ENCODE measurements around the gene RNF5.
A peak's percentile ranks its signal among the peaks of the same experiment; 100 is the strongest.
"Not testable (repeated sequence)": the region's sequence is repeated elsewhere in the genome, so short reads cannot be mapped to it uniquely, and the experiment has no call there.

Gene RNF5, protein sequence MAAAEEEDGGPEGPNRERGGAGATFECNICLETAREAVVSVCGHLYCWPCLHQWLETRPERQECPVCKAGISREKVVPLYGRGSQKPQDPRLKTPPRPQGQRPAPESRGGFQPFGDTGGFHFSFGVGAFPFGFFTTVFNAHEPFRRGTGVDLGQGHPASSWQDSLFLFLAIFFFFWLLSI

DNA sequence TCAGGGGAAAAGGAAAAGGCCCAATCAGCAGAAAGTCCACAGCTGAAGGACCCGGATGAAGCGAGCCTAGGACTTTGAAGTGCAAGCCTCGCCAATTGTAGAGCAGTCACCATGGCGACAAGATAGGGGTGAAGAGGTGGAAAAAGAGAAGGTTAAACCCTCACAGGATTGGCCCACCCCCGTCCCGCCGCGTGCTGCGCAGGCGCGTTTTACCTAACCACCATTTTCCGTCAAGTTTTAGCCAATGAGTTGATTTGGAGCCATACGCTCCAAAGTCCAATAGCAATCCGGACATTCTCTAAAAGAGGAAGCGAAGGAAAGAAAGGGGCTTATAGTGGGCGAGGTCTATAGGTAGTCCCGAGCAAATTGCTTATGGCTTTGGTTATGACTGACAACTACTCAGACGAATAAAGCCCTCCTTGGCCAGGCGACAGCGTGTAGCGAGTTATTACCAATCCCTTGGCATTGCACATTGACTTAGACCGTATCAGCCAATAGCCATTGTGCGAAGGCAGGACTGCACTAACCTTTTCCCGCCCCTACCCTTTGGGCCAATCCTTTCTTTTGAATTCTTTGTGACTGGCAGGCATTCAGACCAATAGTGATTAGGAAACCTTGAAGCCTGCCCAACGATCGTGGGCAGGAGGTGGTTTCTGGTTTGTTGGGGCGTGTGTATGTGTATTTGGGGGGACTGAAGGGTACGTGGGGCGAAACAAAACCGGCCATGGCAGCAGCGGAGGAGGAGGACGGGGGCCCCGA is at the start of gene RNF5:
Gene RNF5, plus strand, starts transcription at position 618 of the 759 bp plus-strand sequence. Its CDS starts 107 bp downstream, at position 725.
- peak; percentile 87 for DNase-seq (ENCODE audit: low read depth)

DNA sequence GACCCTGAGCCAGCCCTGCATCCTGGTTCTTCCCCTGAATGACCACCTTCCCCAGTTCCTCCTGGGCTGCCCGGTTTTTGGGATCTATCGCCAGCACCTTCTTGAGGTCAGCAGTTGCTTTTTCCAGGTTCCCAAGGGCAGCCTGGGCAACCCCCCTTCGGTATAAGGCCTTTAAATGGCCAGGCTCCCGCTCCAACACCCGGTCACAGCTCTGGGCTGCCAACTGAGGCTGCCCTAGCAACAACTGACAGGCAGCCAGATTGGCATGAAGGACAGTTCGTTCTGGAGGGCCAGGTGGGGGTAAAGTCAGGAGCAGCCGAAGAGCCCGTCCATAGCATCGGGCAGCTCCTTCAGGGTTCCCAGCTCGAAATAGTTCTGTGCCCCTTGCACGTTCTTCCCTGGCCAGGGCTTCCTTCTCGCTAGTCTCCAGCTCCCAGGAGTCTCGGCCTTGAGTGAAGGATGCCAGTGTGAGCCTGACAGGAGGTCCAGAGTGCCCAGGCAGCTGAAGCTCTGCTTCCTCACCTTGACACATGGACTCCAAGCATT is 49.4 kb upstream of the RNF5 start:
- no peak for DNase-seq (ENCODE audit: low read depth)

DNA sequence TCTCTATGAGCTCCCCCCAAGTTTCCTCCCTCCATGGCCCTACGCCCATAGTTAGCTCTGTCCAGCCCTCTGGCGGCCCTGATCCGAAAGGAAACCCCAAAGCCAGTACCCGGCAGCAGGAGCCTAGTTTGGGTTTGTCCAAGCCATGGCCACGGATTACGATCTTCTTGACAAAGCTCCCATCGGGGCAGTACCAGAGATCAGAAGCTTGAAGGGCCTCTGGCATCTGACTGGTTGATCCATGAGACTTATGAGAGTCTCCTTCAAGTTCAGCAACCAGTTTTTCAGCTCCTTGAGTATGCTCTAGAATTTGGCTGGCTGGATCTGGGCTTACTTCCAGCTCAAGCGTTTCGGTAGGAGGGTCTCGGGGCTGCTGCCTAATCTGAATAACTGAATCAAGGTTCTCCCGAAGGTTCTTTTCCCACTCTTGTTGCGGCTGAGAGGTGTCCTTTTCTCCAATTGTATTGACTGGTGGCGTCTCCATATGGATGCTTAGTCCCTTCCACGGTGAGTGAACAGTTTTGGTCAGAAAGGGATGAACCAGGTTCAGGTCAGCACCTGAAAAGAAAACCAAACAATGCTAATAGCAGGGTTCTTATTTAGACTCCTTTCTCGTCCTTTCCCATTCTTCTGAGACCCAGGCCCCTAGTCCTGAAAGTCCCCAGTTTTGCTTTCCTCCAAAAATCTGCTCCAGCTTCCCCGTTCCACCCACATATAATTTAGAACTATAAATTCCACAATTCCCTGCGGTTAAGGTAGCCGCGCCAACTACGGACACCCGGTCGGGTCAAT is 48.7 kb upstream of the RNF5 start:
- DNase-seq (ENCODE audit: low read depth), result no peak

DNA sequence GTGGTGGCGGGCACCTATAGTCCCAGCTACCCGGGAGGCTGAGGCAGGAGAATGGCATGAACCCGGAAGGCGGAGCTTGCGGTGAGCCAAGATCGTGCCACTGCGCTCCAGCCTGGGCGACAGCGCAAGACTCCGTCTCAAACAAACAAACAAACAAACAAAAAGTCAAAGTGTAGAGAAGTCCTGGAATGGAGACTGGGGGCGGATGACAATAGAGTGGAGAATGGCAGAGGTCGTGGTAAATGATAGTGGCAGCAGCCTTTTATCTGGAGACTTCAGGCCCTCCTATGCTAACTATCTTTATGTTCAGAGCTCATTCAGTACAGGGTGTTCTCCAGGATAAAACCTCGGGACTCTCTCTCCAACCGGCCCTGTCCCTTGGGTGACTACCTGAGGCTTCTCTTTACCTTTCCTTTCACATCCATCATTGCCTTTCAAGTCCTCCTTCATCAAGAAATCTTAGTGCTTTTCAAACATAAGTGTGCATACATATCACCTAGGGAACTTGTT is 46.7 kb upstream of the RNF5 start:
- DNase-seq (ENCODE audit: low read depth), result no peak

DNA sequence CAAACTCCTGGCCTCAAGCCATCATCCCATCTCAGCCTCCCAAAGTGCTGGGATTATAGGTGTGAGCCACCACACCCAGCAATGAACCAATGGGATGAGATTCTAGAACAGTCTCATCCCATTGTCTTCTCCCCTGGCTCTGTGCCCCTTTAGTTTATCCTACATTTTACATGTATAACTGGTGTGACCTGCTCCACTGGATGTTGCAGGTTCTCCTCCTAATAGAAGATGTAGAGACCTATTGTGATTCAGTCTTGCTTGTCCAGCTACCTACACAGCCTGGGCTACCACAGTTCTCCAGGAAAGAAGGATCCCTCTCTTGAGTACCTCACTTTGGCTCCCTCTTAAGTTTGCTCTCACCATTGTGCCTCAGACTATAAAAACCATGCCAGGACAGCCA is 46.1 kb upstream of the RNF5 start:
- no peak for DNase-seq (ENCODE audit: low read depth)

DNA sequence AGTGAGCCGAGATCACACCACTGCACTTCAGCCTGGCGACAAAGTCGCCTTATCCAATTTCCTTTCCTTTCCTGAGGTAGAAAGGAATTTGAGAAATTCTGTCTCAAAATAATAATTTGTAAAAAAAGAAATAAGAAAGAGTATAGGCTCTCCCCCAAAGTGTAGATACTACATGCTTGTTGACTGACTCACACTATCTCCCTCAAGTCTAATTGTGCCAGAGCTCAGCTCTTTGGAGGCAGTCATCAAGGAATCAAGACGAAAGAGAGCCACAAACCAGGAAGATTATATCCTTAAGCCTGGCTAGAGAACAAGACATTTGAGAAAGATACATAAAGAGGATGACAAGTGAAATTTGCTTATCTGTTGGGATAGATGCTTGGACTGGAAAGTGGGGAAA is 44.4 kb upstream of the RNF5 start:
- DNase-seq (ENCODE audit: low read depth), result no peak

DNA sequence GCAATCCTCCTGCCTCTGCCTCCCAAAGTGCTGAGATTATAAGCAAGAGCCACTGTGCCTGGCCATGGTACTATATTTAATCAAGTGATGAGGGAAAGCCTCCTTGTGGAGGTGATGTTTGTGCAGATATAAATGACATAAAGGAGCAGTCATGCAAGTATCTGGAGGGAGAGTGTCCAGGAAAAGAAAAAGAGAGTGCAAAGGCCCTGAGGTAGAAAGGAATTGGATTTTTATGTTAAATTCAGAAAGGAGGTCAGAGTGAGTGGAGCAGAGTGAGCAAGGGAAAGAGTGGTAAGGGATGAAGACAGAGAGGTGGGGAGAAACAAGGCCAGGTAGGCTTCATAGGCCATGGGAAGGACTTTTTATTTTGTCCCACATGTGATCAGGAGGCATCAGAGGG is 40.8 kb upstream of the RNF5 start:
- DNase-seq (ENCODE audit: low read depth), result no peak

DNA sequence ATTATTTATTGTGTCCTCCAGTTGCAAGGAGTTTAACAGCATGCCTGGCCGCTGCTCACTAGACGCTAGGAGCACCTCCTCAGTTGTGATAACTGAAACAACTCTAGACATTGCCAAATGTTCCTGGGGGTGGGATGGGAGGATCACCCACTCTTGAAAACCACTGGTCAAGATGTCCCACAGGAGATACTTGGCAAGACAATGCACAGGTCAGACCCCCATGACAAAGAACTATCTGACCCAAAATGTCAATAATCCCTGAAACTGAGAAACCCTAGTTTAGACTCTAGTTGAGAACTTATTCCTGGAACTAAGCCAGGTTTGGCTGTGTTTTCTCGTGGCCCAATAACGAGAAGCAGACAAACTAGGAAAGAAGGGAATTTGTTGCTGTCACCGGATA is 38.6 kb upstream of the RNF5 start:
- DNase-seq (ENCODE audit: low read depth), result no peak

DNA sequence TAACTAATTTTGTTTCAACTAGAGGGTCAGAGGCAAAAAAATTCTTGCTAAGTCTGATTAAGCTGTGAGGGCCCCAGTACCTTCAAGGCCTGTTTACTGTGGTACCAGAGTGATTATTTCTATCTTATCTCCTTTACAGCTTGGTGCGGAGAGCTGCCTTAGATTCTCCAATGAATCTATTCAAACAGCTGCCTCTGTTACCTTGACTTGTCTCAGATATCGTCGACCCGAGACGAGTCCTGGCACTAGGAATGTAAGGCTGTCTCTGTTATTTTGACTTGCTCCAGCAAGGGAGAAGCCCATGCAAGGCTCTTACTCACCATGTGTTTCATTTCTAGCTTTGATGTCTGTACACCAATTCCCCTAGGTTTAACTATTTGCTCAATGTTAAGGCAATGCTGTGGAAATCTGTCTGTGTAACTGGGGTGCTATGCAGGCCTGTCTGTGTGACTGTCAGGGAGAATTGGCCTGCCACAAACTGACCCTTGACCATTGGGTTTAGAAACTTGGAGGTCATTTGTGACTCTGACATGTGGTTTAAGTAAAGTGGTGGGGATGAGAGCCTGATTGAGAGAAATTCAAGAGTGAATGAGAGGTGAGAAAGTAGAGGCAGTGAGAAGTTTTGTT is 37.7 kb upstream of the RNF5 start:
- DNase-seq (ENCODE audit: low read depth), result no peak

DNA sequence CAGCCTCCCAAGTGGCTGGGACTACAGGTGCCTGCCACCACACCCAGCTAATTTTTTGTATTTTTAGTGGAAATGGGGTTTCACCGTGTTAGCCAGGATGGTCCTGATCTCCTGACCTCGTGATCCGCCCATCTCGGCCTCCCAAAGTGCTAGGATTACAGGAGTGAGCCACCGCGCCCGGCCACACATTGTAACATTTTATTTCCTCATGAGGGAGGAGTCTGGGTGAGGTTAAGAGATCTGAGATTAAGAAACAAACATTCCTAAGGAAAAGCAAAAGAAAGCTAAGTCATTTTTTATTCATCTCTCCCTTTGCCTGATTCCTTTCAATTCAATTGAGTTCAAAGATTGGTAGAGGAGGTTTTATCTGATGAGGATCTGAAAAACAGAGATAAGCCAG is 34.0 kb upstream of the RNF5 start:
- DNase-seq (ENCODE audit: low read depth), result not testable (repeated sequence)

DNA sequence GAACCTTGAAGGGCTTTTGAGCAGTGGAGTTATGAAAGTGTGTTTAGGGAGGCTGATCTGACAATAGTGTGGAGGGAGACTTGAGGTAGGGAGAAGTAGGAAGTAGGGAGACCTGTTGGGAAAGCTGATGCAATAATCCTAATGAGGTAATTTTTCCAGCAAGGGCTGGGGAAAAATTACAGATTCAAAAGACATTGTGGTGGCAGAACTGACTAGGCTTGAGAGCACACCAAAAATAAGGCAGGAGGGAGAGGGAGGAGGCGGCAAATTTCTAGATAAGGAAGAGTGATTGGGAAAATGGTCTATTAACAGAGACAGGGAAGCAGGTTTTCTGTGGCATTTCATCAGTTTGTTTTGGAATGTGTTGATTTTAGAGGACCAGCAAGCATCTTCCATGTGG is 31.9 kb upstream of the RNF5 start:
- DNase-seq (ENCODE audit: low read depth), result no peak

DNA sequence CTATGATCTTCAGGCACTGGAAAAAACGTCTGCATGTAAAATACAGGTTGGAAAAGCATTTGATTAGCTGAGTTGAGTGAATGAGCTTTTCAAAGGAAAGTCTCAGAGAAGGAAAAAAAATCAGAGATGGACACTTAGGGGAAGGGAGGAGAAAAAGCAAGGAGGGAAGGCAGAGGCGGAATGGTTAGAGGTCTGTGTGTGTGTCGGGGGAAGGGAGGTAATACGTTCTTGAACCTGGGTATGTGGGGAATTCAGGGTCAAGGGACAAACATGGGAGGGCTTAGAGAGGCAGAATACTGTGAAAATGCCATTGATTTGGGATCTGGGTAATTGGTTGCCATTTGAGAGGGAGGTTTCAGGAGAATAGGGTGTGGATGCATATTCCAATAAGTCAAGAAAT is 31.5 kb upstream of the RNF5 start:
- DNase-seq (ENCODE audit: low read depth), result no peak

DNA sequence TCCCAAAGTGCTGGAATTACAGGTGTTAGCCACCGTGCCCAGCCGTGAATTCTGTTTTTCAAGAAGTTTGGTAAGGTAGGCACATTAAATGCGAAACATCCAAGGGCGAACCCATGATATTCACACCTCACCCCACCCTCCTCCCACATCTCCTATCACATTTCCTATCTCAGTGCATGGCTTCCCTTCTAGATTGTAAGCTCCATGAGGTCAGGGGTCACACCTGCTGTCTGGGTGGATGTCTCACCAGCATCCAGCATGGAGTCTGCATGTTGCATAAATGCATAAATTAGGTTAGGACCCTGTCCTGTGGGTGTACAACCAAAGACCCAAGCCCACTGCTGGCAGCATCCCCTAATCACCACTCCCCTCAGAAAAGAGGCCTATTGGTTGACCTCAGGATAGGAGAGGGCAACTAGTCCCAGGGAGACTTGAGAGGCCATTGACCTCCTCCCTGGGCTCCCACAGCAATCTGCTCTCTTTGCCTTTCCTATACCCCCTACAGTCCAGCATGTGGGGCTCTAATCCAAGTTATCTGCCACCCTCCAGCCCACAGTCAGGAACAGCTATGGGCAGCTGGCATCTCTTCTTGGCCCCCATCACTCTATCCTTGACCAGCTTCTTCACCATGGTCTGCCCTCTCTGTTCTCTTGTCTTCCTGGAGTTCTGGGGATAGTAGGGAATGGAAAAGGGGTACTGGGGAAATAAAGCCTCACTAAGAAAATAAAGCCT is 30.6 kb upstream of the RNF5 start:
- no peak for DNase-seq (ENCODE audit: low read depth)

DNA sequence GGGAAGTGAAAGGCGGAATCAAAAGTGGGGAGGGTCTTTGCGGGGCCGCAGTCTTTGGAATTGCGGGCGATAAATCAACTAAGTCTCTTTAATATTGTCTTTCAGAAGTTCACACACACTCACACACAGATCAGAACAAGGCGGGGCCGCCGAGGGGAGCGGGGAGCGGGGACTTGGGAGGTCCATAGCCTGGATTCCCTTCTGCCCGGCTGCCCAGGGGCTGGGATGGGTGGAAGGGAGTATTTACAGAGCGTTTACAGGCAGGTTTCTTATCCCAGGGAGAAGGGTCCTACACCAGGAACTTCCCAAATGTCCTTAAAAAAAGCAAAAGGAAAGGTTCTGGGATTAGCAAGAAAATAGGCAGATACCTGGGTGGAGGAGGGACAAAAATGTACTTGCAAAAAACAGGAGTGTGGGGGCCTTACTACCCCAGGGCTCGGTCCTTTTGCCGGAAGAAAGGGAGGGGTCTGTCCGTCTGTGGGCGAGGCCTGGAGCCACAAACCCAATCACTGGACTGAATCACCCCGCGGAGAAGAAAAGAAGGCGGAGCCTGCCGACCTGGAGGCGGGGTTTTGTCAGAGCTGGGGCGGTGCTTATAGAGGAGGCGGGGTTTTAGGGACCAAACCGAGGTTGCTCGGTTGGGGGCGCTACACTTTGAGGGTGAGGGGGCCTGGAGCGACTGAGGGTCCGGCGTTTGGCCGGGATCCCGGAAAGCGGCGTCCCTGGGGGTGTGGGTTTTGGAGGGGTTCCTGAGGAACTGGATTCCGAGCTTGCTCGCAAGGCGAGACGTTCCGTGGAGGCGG is 29.7 kb upstream of the RNF5 start:
- DNase-seq (ENCODE audit: low read depth), result peak; percentile 57

DNA sequence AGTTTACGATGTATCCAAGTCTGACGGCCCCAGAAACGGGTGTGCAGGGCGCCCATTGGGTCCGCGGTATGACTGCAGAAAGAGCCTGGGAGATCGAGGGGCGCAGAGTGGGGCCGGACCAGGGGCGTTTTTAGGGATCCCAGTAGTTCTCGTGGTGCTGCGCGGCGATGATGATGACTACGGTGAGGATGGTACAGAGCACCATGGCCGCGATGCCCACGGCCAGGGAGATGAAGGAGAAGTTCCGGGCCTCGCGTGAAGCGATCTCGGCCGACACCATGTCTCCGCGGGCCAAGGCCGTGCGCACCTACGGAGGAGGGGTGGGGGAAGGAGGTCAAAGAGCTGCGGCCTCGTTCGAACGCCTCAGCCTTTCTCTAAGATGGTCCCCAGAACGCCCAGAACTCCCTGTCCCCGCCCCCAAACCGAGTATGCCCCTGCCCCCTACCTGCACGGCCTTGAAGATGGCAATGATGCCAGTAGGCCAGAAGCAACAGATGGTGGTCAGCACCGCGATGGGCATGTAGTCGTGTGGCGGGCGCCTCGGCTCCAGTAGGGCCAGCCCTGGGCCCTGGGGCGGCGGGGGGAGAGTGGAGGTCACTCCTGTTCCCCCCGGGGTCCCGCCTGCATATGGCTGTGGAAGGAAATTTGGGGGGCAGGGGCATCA is 29.0 kb upstream of the RNF5 start:
- DNase-seq (ENCODE audit: low read depth), result no peak

DNA sequence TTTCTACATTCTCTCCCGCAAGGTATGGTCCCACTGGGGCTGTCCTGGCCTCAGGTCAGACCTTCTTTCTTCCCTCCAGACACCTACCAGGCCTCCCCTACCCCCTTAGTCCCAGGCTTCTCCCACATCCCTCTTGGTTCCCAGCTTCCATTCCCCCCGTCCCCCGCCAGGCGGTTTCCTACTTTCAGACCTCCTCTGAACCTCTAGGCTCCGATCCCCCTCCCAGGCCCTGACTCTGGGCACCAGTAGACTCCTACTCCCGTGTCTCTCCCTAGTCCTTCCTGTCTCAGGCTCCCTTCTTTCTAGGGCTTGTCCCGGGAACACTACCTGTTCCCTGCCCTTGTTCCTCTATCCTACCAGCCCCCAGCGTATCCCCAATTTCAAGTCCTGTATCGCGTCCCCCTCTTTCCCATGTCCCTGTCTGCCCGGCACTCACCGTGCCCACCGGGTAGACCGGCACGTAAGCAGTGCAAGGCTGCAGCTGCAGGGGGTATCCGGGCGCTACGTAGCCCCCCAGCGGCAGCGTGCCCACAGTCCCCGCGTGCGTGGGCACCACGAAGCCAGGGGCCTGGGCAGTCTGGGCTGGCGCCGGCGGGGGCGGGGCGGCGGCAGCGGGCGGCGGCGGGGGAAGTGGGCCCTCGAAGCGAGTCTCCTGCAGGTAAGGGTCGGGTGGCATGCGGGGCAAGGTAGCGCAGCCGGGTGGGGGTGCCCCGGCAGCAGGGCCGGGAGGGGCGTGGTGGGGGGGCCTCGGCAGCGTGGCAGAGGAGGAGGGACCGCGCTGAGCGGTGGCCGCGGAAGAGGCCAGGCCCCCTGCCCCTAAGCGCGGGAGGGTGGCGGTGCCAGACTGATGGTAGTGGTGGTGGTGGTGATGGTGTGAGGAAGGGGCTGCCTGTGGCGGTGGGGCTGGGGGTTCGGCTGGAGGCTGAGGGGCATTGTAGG is 28.0 kb upstream of the RNF5 start:
- no peak for DNase-seq (ENCODE audit: low read depth)

DNA sequence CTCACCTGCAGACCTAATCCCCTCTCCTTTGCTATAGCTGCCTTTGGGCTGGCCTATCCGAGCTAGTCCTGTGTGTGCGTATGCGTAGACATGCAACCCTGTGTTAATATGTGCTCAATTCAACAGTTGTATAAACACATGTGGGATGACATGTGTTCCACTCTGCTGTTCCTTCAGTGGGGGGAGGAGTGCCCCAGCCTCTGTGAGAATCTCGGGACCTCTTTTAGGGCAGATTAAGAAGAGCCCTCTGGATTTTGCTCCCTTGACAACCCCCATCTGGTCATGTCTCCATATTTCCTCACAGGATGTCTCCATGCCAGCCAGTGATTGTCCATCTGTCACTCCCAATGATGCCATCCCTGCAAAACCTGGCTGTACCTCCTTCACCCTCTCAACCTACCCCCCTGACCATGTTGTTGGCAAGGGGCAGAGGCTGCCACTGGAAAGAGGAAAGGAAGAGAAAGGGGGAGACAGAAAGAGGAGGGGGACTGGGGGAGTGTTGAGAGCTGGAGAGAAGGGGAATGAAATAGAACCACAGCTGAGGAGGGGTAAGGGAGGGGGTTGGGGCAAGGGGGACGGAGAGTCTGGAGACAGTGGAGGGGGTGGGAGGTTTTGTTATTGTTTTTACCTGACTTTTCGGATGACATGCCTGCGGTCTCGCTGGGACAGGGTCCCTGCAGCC is 26.9 kb upstream of the RNF5 start:
- no peak for DNase-seq (ENCODE audit: low read depth)

All from activated T-cell treated with anti-CD3 and anti-CD28 coated beads for 1 hour (primary cell).